Caco-2 (cell line): Measurements from ENCODE around the gene SOX5. TPM values are rescaled to one million over a fixed set of nuclear protein-coding genes. Genes with fewer than 3 reads are reported as not detected.

Experiments
- BruUV-seq: library from RNA; stranded (reverse); fragments of 400-500 nt; replicated peaks from 2 replicates; lab custom pipeline; 2021; lab: Mats Ljungman, UMichigan
- CTCF ChIA-PET: fragments of 300-600 bp; sonication (Branson Sonifier 250); formaldehyde crosslinking; loops from one replicate; lab custom pipeline; 2022; ENCODE audit warnings: antibody characterized with exemption; lab: Charles Lee
- POLR2A ChIA-PET: fragments of 300-600 bp; sonication (Branson Sonifier 250); formaldehyde crosslinking; loops from one replicate; lab custom pipeline; 2022; ENCODE audit warnings: antibody characterized with exemption; lab: Charles Lee
- DNase-seq, 2 experiments: peaks; one replicate each; pipeline versions ENCODE4 v3.0.0 to v3.0.0-alpha.2; 2020 to 2022
- H3K27me3 ChIP-seq: replicated peaks from 2 replicates; pipeline ENCODE4 v1.6.0; 2011; ENCODE audit warnings: low read length; ENCODE audit not compliant: control insufficient read depth, insufficient read depth
- H3K36me3 ChIP-seq: 2 replicates; pipeline ENCODE4 v1.5.1; 2011; ENCODE audit warnings: low read length; ENCODE audit not compliant: control insufficient read depth, insufficient read depth
- H3K4me1 ChIP-seq: fragments of 250-450 bp; sonication (Bioruptor Pico); 2 replicates; pipeline ENCODE4 v1.5.1; 2020; ENCODE audit warnings: mild to moderate bottlenecking
- H3K4me3 ChIP-seq: 2 replicates; pipeline ENCODE4 v1.5.1; 2011; ENCODE audit warnings: low read depth, mild to moderate bottlenecking, control low read depth, low read length
- H3K9me3 ChIP-seq: fragments of 250-450 bp; sonication (Bioruptor Pico); 2 replicates; pipeline ENCODE4 v1.5.1; 2020; ENCODE audit warnings: mild to moderate bottlenecking, moderate library complexity
- H3K27ac Mint-ChIP-seq: one replicate; pipeline ENCODE4 v1.8.0; 2022; ENCODE audit warnings: mixed read lengths; ENCODE audit not compliant: unreplicated experiment
- H3K27me3 Mint-ChIP-seq: one replicate; pipeline ENCODE4 v1.8.0; 2022; ENCODE audit warnings: mixed read lengths; ENCODE audit not compliant: insufficient read depth, unreplicated experiment
- H3K36me3 Mint-ChIP-seq: one replicate; pipeline ENCODE4 v1.8.0; 2022; ENCODE audit warnings: mild to moderate bottlenecking, mixed read lengths; ENCODE audit not compliant: insufficient read depth, unreplicated experiment
- H3K4me1 Mint-ChIP-seq: one replicate; pipeline ENCODE4 v1.8.0; 2022; ENCODE audit warnings: low read depth, mixed read lengths; ENCODE audit not compliant: unreplicated experiment
- H3K4me3 Mint-ChIP-seq: one replicate; pipeline ENCODE4 v1.8.0; 2022; ENCODE audit warnings: mild to moderate bottlenecking, moderate library complexity, mixed read lengths; ENCODE audit not compliant: unreplicated experiment
- H3K9me3 Mint-ChIP-seq: one replicate; pipeline ENCODE4 v1.8.0; 2022; ENCODE audit warnings: mixed read lengths; ENCODE audit not compliant: unreplicated experiment
- intact Hi-C: fragments of 100-400 bp; cut with micrococcal nuclease; formaldehyde crosslinking; loops from one replicate; pipeline ENCODE4 v1.10.0; 2022; ENCODE audit not compliant: unreplicated experiment
- total RNA-seq: library from RNA; stranded (reverse); gene quantifications from 2 replicates; pipeline ENCODE4 v1.2.3, GENCODE V29; 2022
- TF ChIP-seq, protein P1 (sequence below), 2 experiments: fragments of 200-600 bp in 1 of 2; IDR thresholded peaks; 1 replicate in 1 of 2; 2 replicates in 1 of 2; pipeline versions ENCODE4 v1.5.1 to v1.8.0; 2011 to 2022; ENCODE audit warnings: antibody characterized with exemption in 1 of 2, control low read depth in 1 of 2, inconsistent platforms in 1 of 2, low read depth in 1 of 2, low read length in 1 of 2, mild to moderate bottlenecking in 1 of 2, moderate library complexity in 1 of 2; ENCODE audit not compliant: insufficient read depth in 1 of 2, severe bottlenecking in 1 of 2, unreplicated experiment in 1 of 2

The SOX5 gene
- total RNA-seq, 1 experiment from 2014 or later: 15.4 TPM

DNA sequence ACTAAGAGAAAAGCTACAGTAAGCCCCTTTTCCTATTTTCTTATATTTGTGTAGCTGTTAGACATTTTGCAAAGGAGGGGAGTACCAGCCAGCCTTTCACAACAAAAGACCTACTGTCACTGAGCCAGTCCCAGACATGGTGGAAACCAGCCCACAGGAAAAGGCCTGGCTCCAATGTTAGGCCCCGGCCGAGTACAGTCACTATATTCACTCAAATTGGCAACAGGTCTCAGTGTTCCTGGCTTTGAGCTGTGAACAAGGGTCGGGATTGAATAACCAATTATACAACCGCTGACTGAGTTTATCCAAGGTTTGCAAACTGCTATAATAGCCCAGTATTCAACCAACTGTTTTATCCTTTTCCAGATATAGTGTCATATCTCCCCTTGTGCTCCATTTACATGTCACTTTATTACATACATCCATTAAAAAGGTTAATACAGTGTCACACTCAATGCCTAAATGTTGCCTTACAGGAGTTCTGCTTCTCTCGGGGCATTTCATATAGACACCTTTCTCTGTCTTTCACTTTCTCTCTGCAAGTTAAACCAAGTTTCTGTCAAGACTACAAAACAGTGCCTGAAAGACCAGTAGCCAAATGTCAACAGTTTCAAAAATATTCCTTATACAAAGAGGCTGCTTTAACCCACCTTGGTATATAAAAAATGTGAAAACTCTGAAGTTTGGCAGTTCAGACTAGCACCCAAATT, 178.1 kb downstream of the SOX5 start:
- CTCF ChIA-PET: no interaction called here
- no peak for DNase-seq
- Histone ChIP-seq H3K4me1 (no peaks in the 10 kb centered on the region), H3K27me3 (no peaks in the 10 kb centered on the region), H3K36me3 (no peaks in the 10 kb centered on the region), H3K4me3 (no peak overlapping the region), H3K9me3 (no peaks in the 10 kb centered on the region)
- intact Hi-C loops: no loop called here
- H3K27ac Mint-ChIP-seq: no peak overlapping the region
- H3K4me1 Mint-ChIP-seq: no peaks in the 10 kb centered on the region
- no peaks in the 10 kb centered on the region for H3K36me3 Mint-ChIP-seq
- no TSS peak for BruUV-seq
- H3K4me3 Mint-ChIP-seq: no peak overlapping the region
- H3K9me3 Mint-ChIP-seq: no peaks in the 10 kb centered on the region
- POLR2A ChIA-PET: no interaction called here
- no peaks in the 10 kb centered on the region for H3K27me3 Mint-ChIP-seq
- TF ChIP-seq, protein P1, sequence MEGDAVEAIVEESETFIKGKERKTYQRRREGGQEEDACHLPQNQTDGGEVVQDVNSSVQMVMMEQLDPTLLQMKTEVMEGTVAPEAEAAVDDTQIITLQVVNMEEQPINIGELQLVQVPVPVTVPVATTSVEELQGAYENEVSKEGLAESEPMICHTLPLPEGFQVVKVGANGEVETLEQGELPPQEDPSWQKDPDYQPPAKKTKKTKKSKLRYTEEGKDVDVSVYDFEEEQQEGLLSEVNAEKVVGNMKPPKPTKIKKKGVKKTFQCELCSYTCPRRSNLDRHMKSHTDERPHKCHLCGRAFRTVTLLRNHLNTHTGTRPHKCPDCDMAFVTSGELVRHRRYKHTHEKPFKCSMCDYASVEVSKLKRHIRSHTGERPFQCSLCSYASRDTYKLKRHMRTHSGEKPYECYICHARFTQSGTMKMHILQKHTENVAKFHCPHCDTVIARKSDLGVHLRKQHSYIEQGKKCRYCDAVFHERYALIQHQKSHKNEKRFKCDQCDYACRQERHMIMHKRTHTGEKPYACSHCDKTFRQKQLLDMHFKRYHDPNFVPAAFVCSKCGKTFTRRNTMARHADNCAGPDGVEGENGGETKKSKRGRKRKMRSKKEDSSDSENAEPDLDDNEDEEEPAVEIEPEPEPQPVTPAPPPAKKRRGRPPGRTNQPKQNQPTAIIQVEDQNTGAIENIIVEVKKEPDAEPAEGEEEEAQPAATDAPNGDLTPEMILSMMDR (IDR thresholded peaks at IDR 0.05; ENCODE audit: insufficient read depth in 1 of 2, low read depth in 1 of 2, low read length in 1 of 2, severe bottlenecking in 1 of 2, unreplicated experiment in 1 of 2): no peak

DNA sequence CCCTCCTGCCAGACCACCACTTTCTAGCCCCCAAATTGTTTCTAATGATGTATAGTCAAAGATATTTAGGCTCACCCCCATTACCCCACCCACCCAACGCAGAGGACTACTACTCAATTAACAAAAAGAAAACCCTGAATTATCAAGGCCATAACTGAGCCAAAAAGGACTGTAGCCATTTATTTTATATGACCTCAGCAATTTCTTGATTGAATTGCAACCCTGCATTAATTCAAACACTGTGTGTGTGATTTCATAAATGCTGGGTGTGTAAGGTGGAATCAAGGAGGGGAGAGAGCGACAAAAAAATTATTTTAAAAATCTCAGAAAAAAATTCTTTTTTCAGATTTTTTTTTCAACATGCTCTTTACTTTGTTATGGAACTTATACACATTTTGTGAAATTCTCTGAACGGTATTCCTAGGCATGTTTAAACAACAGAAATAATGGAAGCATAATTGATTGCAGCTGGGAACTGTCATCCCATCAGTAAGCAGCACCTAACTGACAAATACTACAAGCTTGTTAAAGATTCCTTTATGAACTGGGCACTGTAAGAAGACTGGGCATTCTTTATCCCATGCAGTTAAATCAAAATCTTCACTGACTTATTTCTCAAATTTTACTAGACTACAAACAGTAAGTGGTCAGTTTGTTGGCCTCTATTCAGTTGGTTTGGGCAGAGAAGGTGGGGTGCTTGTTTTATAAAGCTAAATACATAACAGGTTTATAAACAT, 179.1 kb downstream of the SOX5 start:
- TF ChIP-seq, protein P1 (IDR thresholded peaks at IDR 0.05; ENCODE audit: insufficient read depth in 1 of 2, low read depth in 1 of 2, low read length in 1 of 2, severe bottlenecking in 1 of 2, unreplicated experiment in 1 of 2): no peak
- no peaks in the 10 kb centered on the region for H3K27me3 Mint-ChIP-seq
- H3K36me3 Mint-ChIP-seq: no peaks in the 10 kb centered on the region
- ChIA-PET POLR2A (no interaction called here), CTCF (no interaction called here)
- H3K9me3 Mint-ChIP-seq: no peaks in the 10 kb centered on the region
- intact Hi-C loops: no loop called here
- Histone ChIP-seq H3K27me3 (no peaks in the 10 kb centered on the region), H3K36me3 (no peaks in the 10 kb centered on the region), H3K9me3 (no peaks in the 10 kb centered on the region), H3K4me3 (no peak overlapping the region), H3K4me1 (no peaks in the 10 kb centered on the region)
- H3K4me1 Mint-ChIP-seq: no peaks in the 10 kb centered on the region
- no peak overlapping the region for H3K4me3 Mint-ChIP-seq
- H3K27ac Mint-ChIP-seq: no peak overlapping the region
- BruUV-seq: no TSS peak
- no peak for DNase-seq

DNA sequence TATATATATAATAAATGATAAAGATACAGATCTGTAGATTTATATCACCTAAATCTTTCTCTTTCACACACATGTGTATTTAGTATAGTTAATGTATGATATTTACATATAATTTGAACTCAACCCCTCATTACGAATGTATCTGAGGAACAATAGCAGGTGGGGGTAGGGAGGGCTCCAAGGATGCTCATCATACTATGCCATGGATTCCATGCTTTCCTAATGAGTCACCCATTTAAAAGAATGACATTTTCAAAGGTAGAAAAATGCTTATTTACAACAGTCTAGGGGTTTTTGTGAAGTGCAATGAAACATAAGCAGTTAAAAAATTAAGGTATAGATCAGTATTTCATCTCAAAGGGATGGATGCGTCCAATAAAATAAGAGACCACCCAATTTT, 181.6 kb downstream of the SOX5 start:
- H3K27me3 ChIP-seq: no peaks in the 10 kb centered on the region
- H3K4me3 ChIP-seq: no peak overlapping the region
- Mint-ChIP-seq H3K4me3 (no peak overlapping the region), H3K27me3 (no peaks in the 10 kb centered on the region), H3K9me3 (no peaks in the 10 kb centered on the region), H3K27ac (no peak overlapping the region), H3K4me1 (no peaks in the 10 kb centered on the region), H3K36me3 (no peaks in the 10 kb centered on the region)
- DNase-seq: no peak
- no peaks in the 10 kb centered on the region for H3K9me3 ChIP-seq
- intact Hi-C loops: no loop called here
- no peaks in the 10 kb centered on the region for H3K4me1 ChIP-seq
- BruUV-seq: no TSS peak
- CTCF ChIA-PET: no interaction called here
- POLR2A ChIA-PET: no interaction called here
- TF ChIP-seq, protein P1 (IDR thresholded peaks at IDR 0.05; ENCODE audit: insufficient read depth in 1 of 2, low read depth in 1 of 2, low read length in 1 of 2, severe bottlenecking in 1 of 2, unreplicated experiment in 1 of 2): no peak
- no peaks in the 10 kb centered on the region for H3K36me3 ChIP-seq
